SK-N-SH (cell line): Measurements from ENCODE around the gene MCCC2. TPM values are rescaled to one million over a fixed set of nuclear protein-coding genes. Genes with fewer than 3 reads are reported as not detected.
A peak's percentile ranks its signal among the peaks of the same experiment; 100 is the strongest.
"Not testable (repeated sequence)": the region's sequence is repeated elsewhere in the genome, so short reads cannot be mapped to it uniquely, and the experiment has no call there.

Source experiments
- CTCF ChIA-PET: fragments of 300-600, 350-600 bp; formaldehyde crosslinking; extraction: SDS; loops from one replicate; lab custom pipeline; 2021; lab: Yijun Ruan, JAX
- POLR2A ChIA-PET: fragments of 350-600 bp; sonication (Branson Sonifier 250); formaldehyde crosslinking; extraction: SDS; loops from one replicate; lab custom pipeline; 2020; ENCODE audit warnings: antibody characterized with exemption, inconsistent platforms; lab: Yijun Ruan, JAX
- DNase-seq: peaks from one replicate; pipeline ENCODE4 v3.0.0; 2012
- H2AFZ ChIP-seq: fragments of 200-600 bp; sonication (generic); 2 replicates; pipeline ENCODE4 v1.8.1; 2016; ENCODE audit warnings: antibody characterized with exemption, mild to moderate bottlenecking, low read depth
- H3F3A ChIP-seq: fragments of 200-600 bp; sonication (generic); replicated peaks from 2 replicates; pipeline ENCODE3; 2016; ENCODE audit warnings: antibody characterized with exemption, mild to moderate bottlenecking; ENCODE audit not compliant: insufficient read depth
- H3K27ac ChIP-seq, 2 experiments: fragments of 200-500 bp in 1 of 2; fragments of 200-600 bp in 1 of 2; sonication (Bioruptor generic) in 1 of 2; sonication (generic), shearing (Covaris generic) in 1 of 2; 2 replicates each; pipeline versions ENCODE4 v1.5.1 to v1.6.1; 2014 to 2016; ENCODE audit warnings: low read depth in 2 of 2, inconsistent platforms in 1 of 2, low read length in 1 of 2, mild to moderate bottlenecking in 1 of 2, mixed read lengths in 1 of 2
- H3K27me3 ChIP-seq: fragments of 200-600 bp; sonication (generic), shearing (Covaris generic); 2 replicates; pipeline ENCODE4 v1.6.1; 2016; ENCODE audit warnings: mixed run types; ENCODE audit not compliant: insufficient read depth
- H3K36me3 ChIP-seq, 2 experiments: fragments of 200-500 bp in 1 of 2; fragments of 200-600 bp in 1 of 2; sonication (Bioruptor generic) in 1 of 2; sonication (generic) in 1 of 2; replicated peaks in 1 of 2; 2 replicates each; pipeline versions ENCODE3 to v1.5.1; 2014 to 2016; ENCODE audit warnings: low read length in 1 of 2, mild to moderate bottlenecking in 1 of 2; ENCODE audit not compliant: insufficient read depth in 2 of 2, control insufficient read depth in 1 of 2
- H3K4me1 ChIP-seq, 2 experiments: fragments of 200-500 bp in 1 of 2; fragments of 200-600 bp in 1 of 2; sonication (Bioruptor generic) in 1 of 2; sonication (generic), shearing (Covaris generic) in 1 of 2; 2 replicates each; pipeline versions ENCODE4 v1.5.1 to v1.6.1; 2014 to 2016; ENCODE audit warnings: low read depth in 1 of 2, low read length in 1 of 2, mixed run types in 1 of 2; ENCODE audit not compliant: insufficient read depth in 2 of 2, control insufficient read depth in 1 of 2
- H3K4me2 ChIP-seq: fragments of 200-600 bp; sonication (generic), shearing (Covaris generic); 2 replicates; pipeline ENCODE4 v1.6.1; 2017; ENCODE audit warnings: mixed run types
- H3K4me3 ChIP-seq, 2 experiments: fragments of 200-500 bp in 1 of 2; fragments of 200-600 bp in 1 of 2; sonication (Bioruptor generic) in 1 of 2; sonication (generic), shearing (Covaris generic) in 1 of 2; 2 replicates each; pipeline versions ENCODE4 v1.5.1 to v1.8.1; 2014 to 2016; ENCODE audit warnings: low read depth in 2 of 2, inconsistent platforms in 1 of 2, low read length in 1 of 2, mild to moderate bottlenecking in 1 of 2, mixed read lengths in 1 of 2, moderate library complexity in 1 of 2
- H3K79me2 ChIP-seq: fragments of 200-600 bp; sonication (generic); 2 replicates; pipeline ENCODE4 v1.8.1; 2017; ENCODE audit warnings: mild to moderate bottlenecking; ENCODE audit not compliant: insufficient read depth
- H3K9ac ChIP-seq: fragments of 200-600 bp; sonication (generic); 2 replicates; pipeline ENCODE4 v1.6.1; 2017; ENCODE audit warnings: mixed run types
- H3K9me2 ChIP-seq: fragments of 200-600 bp; sonication (generic); 2 replicates; pipeline ENCODE4 v1.6.1; 2017; ENCODE audit warnings: mixed run types
- H3K9me3 ChIP-seq: fragments of 200-600 bp; sonication (generic); 2 replicates; pipeline ENCODE4 v1.6.1; 2017; ENCODE audit warnings: mixed run types, mild to moderate bottlenecking, moderate library complexity
- H4K20me1 ChIP-seq: fragments of 200-600 bp; sonication (generic); 2 replicates; pipeline ENCODE4 v1.6.1; 2017; ENCODE audit warnings: mild to moderate bottlenecking, mixed run types; ENCODE audit not compliant: insufficient read depth
- CTCF ChIP-seq: fragments of 200-600 bp; sonication (generic); IDR thresholded peaks from 2 replicates; pipeline ENCODE4 v1.6.1; 2017; ENCODE audit warnings: antibody characterized with exemption, mild to moderate bottlenecking, moderate library complexity
- JUND ChIP-seq: IDR thresholded peaks from 2 replicates; pipeline ENCODE4 v1.4.0; 2012
- PBX3 ChIP-seq: IDR thresholded peaks from 2 replicates; pipeline ENCODE4; 2012
- RAD21 ChIP-seq: IDR thresholded peaks from 2 replicates; pipeline ENCODE4 v1.6.1; 2012; ENCODE audit warnings: mild to moderate bottlenecking, low read length
- RFX5 ChIP-seq: IDR thresholded peaks from 2 replicates; pipeline ENCODE4 v1.6.1; 2012; ENCODE audit warnings: mild to moderate bottlenecking, improper control_type of control experiment, low read length
- TCF12 ChIP-seq: IDR thresholded peaks from 2 replicates; pipeline ENCODE4 v1.4.0; 2012
- WGBS: methylation state at CpG from one replicate; pipeline ENCODE4 v1.1.6; 2017; ENCODE audit warnings: low lambda C conversion rate; 5-methylcytosine and 5-hydroxymethylcytosine counted together
- polyA plus RNA-seq, 3 experiments: library from polyadenylated mRNA; depleted of rRNA; stranded (reverse); fragments of >200 nt; gene quantifications; 2 replicates each; pipeline ENCODE4 v1.2.3, GENCODE V29; 2012

MCCC2 gene
- polyA plus RNA-seq, 1 of the 3 experiments (the other 2 are of a cell fraction) = 33.6 TPM

GRCh38 chr5:71573591-71573990, 13.5 kb upstream of the MCCC2 start:
- no peak for TF ChIP-seq PBX3
- 0 out of 2 replicates have a peak, but pooled peaks have one; percentile 15 for TF ChIP-seq RAD21
- no peak for TF ChIP-seq RFX5
- Histone ChIP-seq H3K9ac (no peak overlapping the region), H3K27me3 (no peaks in the 10 kb centered on the region), H3K4me2 (no peak overlapping the region), H3K9me3 (no peaks in the 10 kb centered on the region), H3F3A (no peaks in the 10 kb centered on the region), H2AFZ (no peak overlapping the region), H3K79me2 (no peaks in the 10 kb centered on the region), H3K4me1 (no peaks in the 10 kb centered on the region), H4K20me1 (no peaks in the 10 kb centered on the region), H3K4me3 (no peak overlapping the region), H3K27ac (no peak overlapping the region), H3K9me2 (no peaks in the 10 kb centered on the region), H3K36me3 (peaks cover 0 to 3% of the 10 kb centered on the region in 2 experiments)
- 88% methylated on average over 7 of the region's 7 CpGs for WGBS
- ChIA-PET CTCF (no interaction called here), POLR2A (no interaction called here)
- no peak for DNase-seq

- H3K36me3 ChIP-seq, H3F3A ChIP-seq, H3K4me3 ChIP-seq, H2AFZ ChIP-seq, H4K20me1 ChIP-seq, H3K4me1 ChIP-seq, DNase-seq, H3K79me2 ChIP-seq, H3K9me3 ChIP-seq, H3K27ac ChIP-seq, H3K4me2 ChIP-seq, POLR2A ChIA-PET, H3K27me3 ChIP-seq, H3K9ac ChIP-seq, H3K9me2 ChIP-seq: not testable (repeated sequence)
- CTCF ChIA-PET = interaction anchor here (1.1 kb wide), 1 partner anchor 182 kb away, joined by 6 read pairs; no protein-coding TSS in a partner anchor
- 93% methylated on average over 4 of the region's 4 CpGs for WGBS
Measured at GRCh38 chr5:71575588-71575987, 11.6 kb upstream of the MCCC2 start.

GRCh38 chr5:71576241-71576640, 10.9 kb upstream of the MCCC2 start:
- Histone ChIP-seq H3K27me3 (no peaks in the 10 kb centered on the region), H3K4me3 (no peak overlapping the region), H4K20me1 (no peaks in the 10 kb centered on the region), H3K36me3 (no peaks in the 10 kb centered on the region), H3K4me2 (no peak overlapping the region), H2AFZ (no peak overlapping the region), H3K9me3 (no peaks in the 10 kb centered on the region), H3F3A (no peaks in the 10 kb centered on the region), H3K9ac (no peak overlapping the region), H3K4me1 (no peaks in the 10 kb centered on the region), H3K9me2 (no peaks in the 10 kb centered on the region), H3K27ac (no peak overlapping the region), H3K79me2 (no peaks in the 10 kb centered on the region)
- 100% methylated on average over 3 of the region's 3 CpGs for WGBS
- DNase-seq = no peak
- CTCF ChIA-PET = interaction anchor here (1.1 kb wide), 1 partner anchor 182 kb away, joined by 6 read pairs; no protein-coding TSS in a partner anchor
- no peak for TF ChIP-seq JUND
- TF ChIP-seq CTCF = no peak
- TF ChIP-seq TCF12 = no peak
- TF ChIP-seq PBX3 = no peak
- POLR2A ChIA-PET = no interaction called here

- H3F3A ChIP-seq, H3K4me3 ChIP-seq, CTCF ChIA-PET, POLR2A ChIA-PET, H2AFZ ChIP-seq, H3K9me3 ChIP-seq, H3K27ac ChIP-seq, H4K20me1 ChIP-seq, H3K9me2 ChIP-seq, H3K4me2 ChIP-seq, H3K4me1 ChIP-seq, H3K27me3 ChIP-seq, H3K79me2 ChIP-seq, H3K36me3 ChIP-seq, H3K9ac ChIP-seq, DNase-seq: not testable (repeated sequence)
- 88% methylated on average over 5 of the region's 6 CpGs for WGBS
Measured at GRCh38 chr5:71577839-71578238, 9.3 kb upstream of the MCCC2 start.
